Nucleus accumbens (tissue), 56 donors: Measurements from ENCODE around the gene HOXB3.

Experiments
- DNase-seq, 56 donors: peaks; one replicate each; lab custom pipeline; 2025; lab: John Stamatoyannopoulos, UW

Gene HOXB3

GRCh38 chr17:48559840-48560817 lies 29.9 kb downstream of the HOXB3 start:
- no peak for DNase-seq

GRCh38 chr17:48559122-48559839 lies 30.8 kb downstream of the HOXB3 start:
- DNase-seq: no peak

- DNase-seq: no peak
Observed at GRCh38 chr17:48558831-48559121, 31.3 kb downstream of the HOXB3 start.

- no peak for DNase-seq
Observed at GRCh38 chr17:48558057-48558830, 31.8 kb downstream of the HOXB3 start.

- DNase-seq: no peak
Observed at GRCh38 chr17:48556576-48557401, 33.3 kb downstream of the HOXB3 start.

GRCh38 chr17:48556229-48556575 lies 33.8 kb downstream of the HOXB3 start:
- no peak for DNase-seq

- DNase-seq: no peak
Observed at GRCh38 chr17:48555258-48556228, 34.5 kb downstream of the HOXB3 start.

GRCh38 chr17:48554412-48555257 lies 35.4 kb downstream of the HOXB3 start:
- no peak for DNase-seq

GRCh38 chr17:48553826-48554225 lies 36.2 kb downstream of the HOXB3 start:
- DNase-seq: no peak

- DNase-seq: no peak
Observed at GRCh38 chr17:48553190-48553547, 36.9 kb downstream of the HOXB3 start.

GRCh38 chr17:48552466-48553189 lies 37.4 kb downstream of the HOXB3 start:
- no peak for DNase-seq

GRCh38 chr17:48551596-48552465 lies 38.2 kb downstream of the HOXB3 start:
- no peak for DNase-seq

GRCh38 chr17:48551214-48551555 lies 38.9 kb downstream of the HOXB3 start:
- DNase-seq: no peak

- DNase-seq: no peak
Observed at GRCh38 chr17:48550502-48551213, 39.4 kb downstream of the HOXB3 start.

GRCh38 chr17:48549914-48550501 lies 40.0 kb downstream of the HOXB3 start:
- DNase-seq: no peak

GRCh38 chr17:48549281-48549630 lies 40.8 kb downstream of the HOXB3 start:
- no peak for DNase-seq
